Fibroblast of peridontal ligament (primary cell): ENCODE results near the gene MAP2K2.

Experiments
- DNase-seq: peaks from one replicate; pipeline ENCODE4 v3.0.0-alpha.2; 2010; ENCODE audit errors: extremely low read depth

Gene MAP2K2

DNA sequence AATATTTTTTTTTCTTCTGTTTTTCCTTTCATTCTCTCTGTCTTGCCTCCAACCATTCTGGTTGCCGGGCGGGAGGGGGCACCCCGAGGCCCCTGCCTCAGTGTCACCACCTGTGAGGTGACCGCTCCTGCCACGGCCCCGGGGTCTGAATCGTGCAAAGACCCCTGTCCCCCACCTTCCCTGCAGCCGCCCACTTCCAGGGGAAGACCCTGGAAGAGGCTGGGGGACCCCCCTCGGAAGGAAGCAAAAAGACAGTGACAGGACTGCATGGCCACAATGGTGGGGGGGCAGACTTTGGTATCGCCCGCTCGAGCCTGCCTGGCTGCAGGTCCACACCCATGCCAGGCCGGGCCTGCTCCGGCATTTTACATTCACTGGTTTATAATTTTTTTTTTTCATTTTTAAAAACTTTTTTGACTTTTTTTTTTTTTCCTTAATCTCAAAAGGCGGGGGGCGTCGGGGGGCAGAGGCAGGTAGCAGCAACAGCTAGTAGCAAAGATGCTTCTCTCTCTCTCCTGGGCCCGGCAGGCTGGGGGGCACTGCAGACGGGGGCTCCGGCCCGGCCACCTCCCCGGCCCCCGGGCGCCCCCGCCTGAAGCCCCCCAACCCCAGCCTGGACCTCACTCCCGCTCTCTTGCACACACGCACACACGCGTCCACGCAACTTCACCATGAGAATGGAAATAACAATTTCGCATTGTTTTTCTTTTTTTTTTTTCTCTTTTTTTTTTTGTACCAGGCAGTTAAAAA lies 79.8 kb downstream of the MAP2K2 start:
- DNase-seq: no peak

DNA sequence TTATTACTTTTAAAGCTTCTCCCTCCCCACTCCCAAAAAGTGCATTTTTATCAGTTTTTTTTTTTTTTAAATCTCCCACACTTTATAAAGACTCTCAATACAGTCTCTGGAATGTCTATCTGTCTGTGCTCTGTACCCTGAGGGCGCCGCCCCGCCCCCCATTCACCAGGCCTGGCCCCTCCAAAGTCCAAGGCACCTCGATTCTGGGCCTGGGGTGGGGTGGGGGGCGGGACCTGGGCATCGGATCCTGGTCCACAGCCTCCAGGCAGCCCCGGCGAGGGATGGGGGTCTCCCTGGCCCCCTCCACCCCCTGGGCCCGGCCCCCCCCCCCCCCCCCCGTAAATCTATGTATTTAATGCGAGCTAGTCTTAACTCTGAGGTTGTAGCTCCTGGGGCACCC lies 80.5 kb downstream of the MAP2K2 start:
- DNase-seq: no peak

DNA sequence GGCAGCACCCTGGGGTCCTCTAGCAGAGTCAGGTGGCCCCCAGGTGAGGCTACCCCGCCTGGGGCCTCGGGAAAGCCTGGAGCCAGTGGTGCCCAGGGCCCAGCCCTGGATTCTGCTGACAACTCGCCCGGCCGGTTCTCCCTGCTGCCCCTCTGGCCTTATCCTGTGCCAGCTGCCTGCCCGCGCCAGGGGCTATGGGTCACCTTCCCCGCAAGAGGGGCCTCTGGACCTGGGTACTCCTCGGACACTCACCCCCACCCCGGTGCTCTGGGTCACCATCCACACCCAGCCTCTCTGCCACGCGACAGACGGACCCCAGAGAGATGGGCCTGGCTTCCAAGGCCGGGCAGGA lies 81.2 kb downstream of the MAP2K2 start:
- no peak for DNase-seq

DNA sequence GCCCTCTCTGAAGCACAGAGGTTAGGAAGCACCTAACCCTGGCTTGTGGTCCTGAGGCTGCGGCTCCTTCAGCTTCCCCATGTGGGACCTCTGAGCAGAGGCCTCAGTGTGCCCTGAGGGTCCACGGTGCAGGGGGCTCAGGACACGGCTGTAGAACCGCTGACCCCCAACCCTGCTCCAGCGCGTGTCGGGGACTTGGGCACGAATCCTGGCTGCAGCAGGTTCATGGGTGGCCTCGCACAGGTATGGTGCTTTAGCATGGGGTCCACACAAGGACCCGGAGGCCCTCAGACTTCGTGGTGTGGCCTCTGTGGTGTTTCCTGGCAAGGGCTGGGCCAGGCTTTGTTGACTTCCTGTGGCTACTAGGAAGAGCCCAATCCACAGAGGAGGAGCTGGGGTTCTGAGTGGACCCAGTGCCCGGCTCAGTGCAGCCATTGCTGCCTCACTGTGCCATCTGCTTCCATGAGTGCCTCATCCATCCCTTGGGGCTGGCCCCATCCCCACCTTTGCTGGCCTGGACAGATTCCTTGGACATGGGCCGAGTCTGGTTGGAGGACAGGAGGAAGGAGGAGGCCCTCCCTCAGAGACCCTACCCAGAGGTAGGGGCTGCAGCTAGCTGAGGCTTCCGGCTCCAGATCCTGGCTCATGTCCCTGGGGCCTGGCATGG lies 81.7 kb downstream of the MAP2K2 start:
- DNase-seq: no peak
